ENCODE data around the gene TBC1D14.

- TF ChIP-seq CTCF (IDR thresholded peaks at IDR 0.05 in 4 of 5, conservative IDR thresholded peaks at IDR 0.05 in 1 of 5): peak in 3 of 5 experiments; percentile 9 to 24 (median 13)
- TF ChIP-seq POLR2A (IDR thresholded peaks at IDR 0.05): no peak
Observed at GRCh38 chr4:6924361-6924779, 14.7 kb downstream of the TBC1D14 start.

All from gastrocnemius medialis (tissue), 4 donors.